ENCODE measurements around the gene TACC3. TPM values are rescaled to one million over a fixed set of nuclear protein-coding genes. Genes with fewer than 3 reads are reported as not detected.

The TACC3 gene
- total RNA-seq, 4 donors from 2014 or later: 14.9 to 41.3 (median 19.6) TPM

DNA sequence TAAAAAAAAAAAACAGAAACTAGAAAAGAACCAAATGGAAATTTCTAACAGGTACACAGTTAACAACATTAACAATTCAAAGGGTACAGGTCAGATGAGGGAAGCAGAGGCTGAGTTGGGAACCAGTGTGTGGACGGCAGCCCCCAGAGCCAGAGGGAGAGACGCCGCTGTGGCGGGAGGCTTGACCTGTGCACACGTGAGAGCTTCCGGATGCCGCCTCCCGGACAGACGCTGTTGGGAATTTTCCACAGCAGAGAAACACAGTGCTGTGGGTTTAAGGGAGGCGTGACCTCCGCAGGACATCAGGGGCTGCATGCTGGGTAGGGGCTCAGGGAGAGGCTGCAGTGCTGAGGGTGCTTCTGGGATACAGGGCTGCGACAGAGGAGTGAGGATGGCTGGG, 22.2 kb downstream of the TACC3 start:
- Histone ChIP-seq H3K4me1 (peaks cover 5 to 11% (median 5%) of the 10 kb centered on the region in 3 donors), H3K27me3 (peaks cover 0 to 10% (median 0%) of the 10 kb centered on the region in 4 donors), H3K36me3 (peaks cover 5 to 61% (median 8%) of the 10 kb centered on the region in 3 donors), H3K27ac (no peak overlapping the region), H3K4me3 (no peak overlapping the region), H3K9me3 (peaks cover 0 to 9% (median 6%) of the 10 kb centered on the region in 3 donors)
- intact Hi-C loops (cut with DNase I): no loop called here
- 77 to 89% methylated on average over 9 to 12 of the region's 12 CpGs for WGBS, 2 donors
- TF ChIP-seq, protein P1, sequence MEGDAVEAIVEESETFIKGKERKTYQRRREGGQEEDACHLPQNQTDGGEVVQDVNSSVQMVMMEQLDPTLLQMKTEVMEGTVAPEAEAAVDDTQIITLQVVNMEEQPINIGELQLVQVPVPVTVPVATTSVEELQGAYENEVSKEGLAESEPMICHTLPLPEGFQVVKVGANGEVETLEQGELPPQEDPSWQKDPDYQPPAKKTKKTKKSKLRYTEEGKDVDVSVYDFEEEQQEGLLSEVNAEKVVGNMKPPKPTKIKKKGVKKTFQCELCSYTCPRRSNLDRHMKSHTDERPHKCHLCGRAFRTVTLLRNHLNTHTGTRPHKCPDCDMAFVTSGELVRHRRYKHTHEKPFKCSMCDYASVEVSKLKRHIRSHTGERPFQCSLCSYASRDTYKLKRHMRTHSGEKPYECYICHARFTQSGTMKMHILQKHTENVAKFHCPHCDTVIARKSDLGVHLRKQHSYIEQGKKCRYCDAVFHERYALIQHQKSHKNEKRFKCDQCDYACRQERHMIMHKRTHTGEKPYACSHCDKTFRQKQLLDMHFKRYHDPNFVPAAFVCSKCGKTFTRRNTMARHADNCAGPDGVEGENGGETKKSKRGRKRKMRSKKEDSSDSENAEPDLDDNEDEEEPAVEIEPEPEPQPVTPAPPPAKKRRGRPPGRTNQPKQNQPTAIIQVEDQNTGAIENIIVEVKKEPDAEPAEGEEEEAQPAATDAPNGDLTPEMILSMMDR (IDR thresholded peaks at IDR 0.05): no peak
- no peak for TF ChIP-seq POLR2A (IDR thresholded peaks at IDR 0.05)
- DNase-seq: no peak

DNA sequence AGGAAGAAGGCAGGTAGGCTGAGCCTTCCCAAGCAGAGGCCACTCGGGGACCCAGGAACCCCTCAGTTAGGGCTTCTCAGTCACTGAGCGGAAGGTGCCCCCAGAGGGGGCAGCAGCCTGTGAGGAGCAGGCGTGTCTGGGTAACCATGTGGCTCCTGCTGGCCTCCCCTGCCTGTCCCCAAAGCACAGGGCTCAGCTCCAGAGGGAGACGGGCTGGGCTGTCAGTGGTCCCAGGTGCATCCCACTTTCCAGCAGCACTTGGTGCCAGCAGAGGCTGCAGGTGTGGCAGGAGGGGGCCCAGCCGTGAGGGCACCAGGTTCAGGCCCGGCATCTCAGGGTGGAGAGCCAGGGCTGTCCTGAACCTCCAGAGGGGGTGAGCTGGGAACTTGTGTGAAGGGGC, 22.7 kb downstream of the TACC3 start:
- peaks cover 0 to 5% (median 4%) of the 10 kb centered on the region in 3 donors for H3K9me3 ChIP-seq
- H3K27ac ChIP-seq: no peak overlapping the region
- intact Hi-C loops (cut with DNase I): no loop called here
- H3K36me3 ChIP-seq: peaks cover 5 to 56% (median 8%) of the 10 kb centered on the region in 3 donors
- peaks cover 0 to 10% (median 0%) of the 10 kb centered on the region in 4 donors for H3K27me3 ChIP-seq
- H3K4me3 ChIP-seq: no peak overlapping the region
- no peak for DNase-seq
- 80% methylated on average over 1 of the region's 6 CpGs; no CpG with 5 or more reads in 1 of the 2 donors for WGBS, 2 donors
- H3K4me1 ChIP-seq: peaks cover 7 to 16% (median 8%) of the 10 kb centered on the region in 3 donors
- TF ChIP-seq POLR2A (IDR thresholded peaks at IDR 0.05): no peak
- TF ChIP-seq, protein P1 (IDR thresholded peaks at IDR 0.05): no peak

DNA sequence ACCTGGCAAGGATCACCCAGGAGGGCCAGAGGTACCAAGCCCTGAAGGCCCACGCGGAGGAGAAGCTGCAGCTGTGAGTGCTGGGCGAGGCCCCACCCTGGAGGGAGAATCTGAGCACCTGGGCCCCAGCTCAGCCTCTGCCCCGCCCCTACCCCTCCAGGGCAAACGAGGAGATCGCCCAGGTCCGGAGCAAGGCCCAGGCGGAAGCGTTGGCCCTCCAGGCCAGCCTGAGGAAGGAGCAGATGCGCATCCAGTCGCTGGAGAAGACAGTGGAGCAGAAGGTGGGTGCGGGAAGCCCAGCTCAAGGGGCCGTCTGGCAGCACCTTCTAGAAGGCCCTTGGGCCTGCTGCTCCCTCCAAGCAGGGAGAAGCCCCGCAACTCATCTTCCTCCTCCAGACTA, 23.2 kb downstream of the TACC3 start:
- peaks cover 0 to 10% (median 0%) of the 10 kb centered on the region in 4 donors for H3K27me3 ChIP-seq
- H3K36me3 ChIP-seq: peaks cover 5 to 51% (median 8%) of the 10 kb centered on the region in 3 donors
- H3K9me3 ChIP-seq: no peaks in the 10 kb centered on the region
- H3K4me3 ChIP-seq: no peak overlapping the region
- TF ChIP-seq, protein P1 (IDR thresholded peaks at IDR 0.05): no peak
- TF ChIP-seq POLR2A (IDR thresholded peaks at IDR 0.05): no peak
- intact Hi-C loops (cut with DNase I): no loop called here
- H3K4me1 ChIP-seq: peaks cover 7 to 19% (median 8%) of the 10 kb centered on the region in 3 donors
- WGBS, 2 donors: 65 to 100% methylated on average over 1 to 9 of the region's 14 CpGs
- DNase-seq: no peak
- H3K27ac ChIP-seq: no peak overlapping the region

DNA sequence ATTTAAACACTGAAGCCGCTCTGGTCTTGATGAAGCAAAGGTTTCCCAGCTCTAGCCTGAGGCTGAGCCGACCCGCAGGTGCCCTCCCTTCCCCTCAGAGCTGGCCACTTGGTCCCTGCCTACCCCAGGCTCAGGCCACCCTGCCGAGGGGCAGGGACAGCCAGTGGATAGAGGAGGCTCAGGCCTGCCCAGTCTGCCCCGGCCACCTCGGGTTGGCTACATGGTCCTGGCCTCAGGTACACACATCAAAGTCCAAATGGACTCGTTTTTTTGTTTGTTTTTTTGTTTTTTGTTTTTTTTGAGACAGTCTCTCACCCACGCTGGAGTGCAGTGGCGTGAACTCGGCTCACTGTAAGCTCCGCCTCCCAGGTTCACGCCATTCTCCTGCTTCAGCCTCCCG, 23.8 kb downstream of the TACC3 start:
- Histone ChIP-seq H3K4me3 (no peak overlapping the region), H3K27me3 (peaks cover 0 to 10% (median 0%) of the 10 kb centered on the region in 4 donors), H3K4me1 (peaks cover 7 to 25% (median 8%) of the 10 kb centered on the region in 3 donors), H3K9me3 (no peaks in the 10 kb centered on the region), H3K36me3 (peaks cover 5 to 45% (median 8%) of the 10 kb centered on the region in 3 donors), H3K27ac (no peak overlapping the region)
- no peak for TF ChIP-seq POLR2A (IDR thresholded peaks at IDR 0.05)
- TF ChIP-seq, protein P1 (IDR thresholded peaks at IDR 0.05): no peak
- intact Hi-C loops (cut with DNase I): loop anchor here (5.0 kb wide), 2 partner anchors 67 to 157 kb away; no protein-coding TSS in a partner anchor
- WGBS, 2 donors: 82 to 90% methylated on average over 8 to 13 of the region's 13 CpGs
- DNase-seq: no peak

DNA sequence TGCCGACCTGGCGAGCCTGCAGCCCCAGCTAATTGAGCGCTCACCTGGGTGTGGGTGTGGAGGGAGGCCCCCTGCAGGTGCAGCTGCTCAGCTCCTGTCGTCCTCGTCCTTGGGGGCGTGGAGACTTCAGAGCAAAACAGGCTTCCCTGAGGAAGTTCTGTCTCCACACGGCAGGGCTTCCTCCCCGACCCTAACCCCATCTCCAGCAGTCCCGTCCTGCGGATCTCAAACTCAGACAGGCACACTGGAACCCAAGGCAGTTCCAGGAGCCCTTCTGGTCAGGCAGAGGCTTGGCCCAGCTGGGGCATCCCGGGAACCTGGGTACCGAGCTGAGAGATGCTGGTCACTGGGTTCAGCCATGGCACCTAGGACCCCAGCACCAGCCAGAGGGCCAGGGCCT, 24.4 kb downstream of the TACC3 start:
- peaks cover 5 to 39% (median 8%) of the 10 kb centered on the region in 3 donors for H3K36me3 ChIP-seq
- WGBS, 2 donors: 76 to 100% methylated on average over 2 to 7 of the region's 12 CpGs
- TF ChIP-seq POLR2A (IDR thresholded peaks at IDR 0.05): no peak
- TF ChIP-seq, protein P1 (IDR thresholded peaks at IDR 0.05): no peak
- intact Hi-C loops (cut with DNase I): loop anchor here (5.0 kb wide), 2 partner anchors 67 to 157 kb away; no protein-coding TSS in a partner anchor
- H3K27me3 ChIP-seq: peaks cover 0 to 10% (median 0%) of the 10 kb centered on the region in 4 donors
- H3K4me3 ChIP-seq: no peak overlapping the region
- no peak overlapping the region for H3K27ac ChIP-seq
- no peaks in the 10 kb centered on the region for H3K9me3 ChIP-seq
- H3K4me1 ChIP-seq: peaks cover 7 to 30% (median 8%) of the 10 kb centered on the region in 3 donors
- no peak for DNase-seq

Data from esophagus squamous epithelium (tissue), 5 donors.